H9 (cell line): ENCODE measurements around the gene DUSP10. TPM values are rescaled to one million over a fixed set of nuclear protein-coding genes. Genes with fewer than 3 reads are reported as not detected.

Source experiments
- DNase-seq: peaks from one replicate; pipeline ENCODE4 v3.0.0-alpha.2; 2017
- H2AFZ ChIP-seq: one replicate; pipeline ENCODE4 v1.6.1; 2013; ENCODE audit warnings: mild to moderate bottlenecking, low read length, control low read depth, moderate library complexity
- H2AK5ac ChIP-seq: 2 replicates; pipeline ENCODE4 v1.6.1; 2013; ENCODE audit warnings: low read length, control low read depth, mixed read lengths; ENCODE audit not compliant: insufficient read length
- H2BK120ac ChIP-seq: one replicate; pipeline ENCODE4 v1.6.1; 2013; ENCODE audit warnings: low read depth, mild to moderate bottlenecking, low read length, control low read depth, inconsistent platforms; ENCODE audit not compliant: poor library complexity, severe bottlenecking
- H2BK12ac ChIP-seq: 2 replicates; pipeline ENCODE4 v1.6.1; 2013; ENCODE audit warnings: low read length, control low read depth, mixed read lengths, low read depth; ENCODE audit not compliant: insufficient read length
- H2BK15ac ChIP-seq: 2 replicates; pipeline ENCODE4 v1.6.1; 2013; ENCODE audit warnings: low read depth, low read length, control low read depth
- H2BK20ac ChIP-seq: one replicate; pipeline ENCODE4 v1.6.1; 2013; ENCODE audit warnings: low read depth, mild to moderate bottlenecking, low read length, control low read depth, inconsistent platforms; ENCODE audit not compliant: poor library complexity, severe bottlenecking
- H2BK5ac ChIP-seq: 2 replicates; pipeline ENCODE4 v1.6.1; 2013; ENCODE audit warnings: low read length, control low read depth, mixed read lengths; ENCODE audit not compliant: insufficient read length
- H3K14ac ChIP-seq: 2 replicates; pipeline ENCODE4 v1.6.1; 2013; ENCODE audit warnings: low read length, control low read depth; ENCODE audit not compliant: insufficient read depth
- H3K18ac ChIP-seq: 2 replicates; pipeline ENCODE4 v1.6.1; 2013; ENCODE audit warnings: low read depth, mild to moderate bottlenecking, mixed read lengths, low read length, control low read depth; ENCODE audit not compliant: insufficient read length
- H3K23ac ChIP-seq: 2 replicates; pipeline ENCODE4 v1.6.1; 2013; ENCODE audit warnings: low read length, control low read depth, mixed read lengths, low read depth; ENCODE audit not compliant: insufficient read length
- H3K23me2 ChIP-seq: 2 replicates; pipeline ENCODE4 v1.6.1; 2013; ENCODE audit warnings: low read depth, mild to moderate bottlenecking, mixed read lengths, low read length, control low read depth; ENCODE audit not compliant: insufficient read length, poor library complexity, severe bottlenecking
- H3K27ac ChIP-seq: 2 replicates; pipeline ENCODE4 v1.5.1; 2013; ENCODE audit warnings: low read length, control low read depth, mixed read lengths, low read depth; ENCODE audit not compliant: insufficient read length
- H3K27me3 ChIP-seq: 2 replicates; pipeline ENCODE4 v1.6.1; 2013; ENCODE audit warnings: low read length, control low read depth, inconsistent platforms; ENCODE audit not compliant: insufficient read depth
- H3K4ac ChIP-seq: 2 replicates; pipeline ENCODE4 v1.6.1; 2013; ENCODE audit warnings: low read depth, mild to moderate bottlenecking, control low read depth, inconsistent platforms, low read length, moderate library complexity
- H3K4me1 ChIP-seq: 2 replicates; pipeline ENCODE4 v1.6.1; 2013; ENCODE audit warnings: low read length, control low read depth, inconsistent platforms; ENCODE audit not compliant: insufficient read depth
- H3K4me2 ChIP-seq: 2 replicates; pipeline ENCODE4 v1.6.1; 2013; ENCODE audit warnings: low read length, control low read depth, mixed read lengths; ENCODE audit not compliant: insufficient read length, insufficient read depth
- H3K56ac ChIP-seq: 2 replicates; pipeline ENCODE4 v1.6.1; 2013; ENCODE audit warnings: low read depth, mild to moderate bottlenecking, mixed read lengths, low read length, control low read depth; ENCODE audit not compliant: insufficient read length
- H3K79me1 ChIP-seq: 2 replicates; pipeline ENCODE4 v1.6.1; 2013; ENCODE audit warnings: low read depth, mild to moderate bottlenecking, moderate library complexity, low read length, control low read depth, inconsistent platforms; ENCODE audit not compliant: insufficient read depth, poor library complexity, severe bottlenecking
- H3K79me2 ChIP-seq: 2 replicates; pipeline ENCODE4 v1.6.1; 2013; ENCODE audit warnings: low read length, control low read depth, inconsistent platforms; ENCODE audit not compliant: insufficient read depth
- H3K9ac ChIP-seq: 2 replicates; pipeline ENCODE4 v1.6.1; 2013; ENCODE audit warnings: low read length, control low read depth, mixed read lengths; ENCODE audit not compliant: insufficient read length; ENCODE audit errors: extremely low read depth
- H3K9me3 ChIP-seq: one replicate; pipeline ENCODE4 v1.6.1; 2013; ENCODE audit warnings: low read depth, low read length, inconsistent platforms; ENCODE audit not compliant: control insufficient read depth
- H3T11ph ChIP-seq: one replicate; pipeline ENCODE4 v1.6.1; 2013; ENCODE audit warnings: mild to moderate bottlenecking, low read length, control low read depth, inconsistent platforms
- H4K20me1 ChIP-seq: one replicate; pipeline ENCODE4 v1.6.1; 2013; ENCODE audit not compliant: control insufficient read depth, insufficient read length, insufficient read depth
- H4K5ac ChIP-seq: 2 replicates; pipeline ENCODE4 v1.6.1; 2013; ENCODE audit warnings: low read depth, mild to moderate bottlenecking, mixed read lengths, low read length, control low read depth; ENCODE audit not compliant: insufficient read length
- H4K8ac ChIP-seq: replicated peaks from 2 replicates; pipeline ENCODE4 v1.6.1; 2013; ENCODE audit warnings: low read length, control low read depth, mixed read lengths, low read depth; ENCODE audit not compliant: insufficient read length
- H4K91ac ChIP-seq: 2 replicates; pipeline ENCODE4 v1.6.1; 2013; ENCODE audit warnings: low read depth, mild to moderate bottlenecking, moderate library complexity, mixed read lengths, low read length, control low read depth; ENCODE audit not compliant: insufficient read length
- H3K27ac Mint-ChIP-seq, 3 experiments: 2 replicates in 2 of 3; 3 replicates in 1 of 3; pipeline ENCODE4 v1.8.0; 2020 to 2021; ENCODE audit warnings: mixed read lengths in 3 of 3, mild to moderate bottlenecking in 1 of 3, moderate library complexity in 1 of 3
- H3K27me3 Mint-ChIP-seq: 2 replicates; pipeline ENCODE4 v1.8.0; 2021; ENCODE audit warnings: low read depth, mild to moderate bottlenecking, moderate library complexity, mixed read lengths
- H3K36me3 Mint-ChIP-seq, 3 experiments: 2 replicates in 2 of 3; 3 replicates in 1 of 3; pipeline ENCODE4 v1.8.0; 2020 to 2021; ENCODE audit warnings: low read depth in 3 of 3, mixed read lengths in 3 of 3; ENCODE audit not compliant: insufficient read depth in 1 of 3
- H3K4me1 Mint-ChIP-seq, 2 experiments: 2 replicates each; pipeline ENCODE4 v1.8.0; 2020; ENCODE audit warnings: mixed read lengths in 2 of 2
- H3K4me3 Mint-ChIP-seq, 2 experiments: 2 replicates in 1 of 2; 3 replicates in 1 of 2; pipeline ENCODE4 v1.8.0; 2020 to 2021; ENCODE audit warnings: mild to moderate bottlenecking in 2 of 2, mixed read lengths in 2 of 2, moderate library complexity in 1 of 2
- H3K9me3 Mint-ChIP-seq, 2 experiments: 2 replicates in 1 of 2; 3 replicates in 1 of 2; pipeline ENCODE4 v1.8.0; 2020; ENCODE audit warnings: mild to moderate bottlenecking in 2 of 2, mixed read lengths in 2 of 2, moderate library complexity in 1 of 2
- WGBS: extraction: QIAGEN DNeasy Blood & Tissue Kit; methylation state at CpG from one replicate; pipeline ENCODE4 v1.1.7; 2013; ENCODE audit warnings: missing lambda C conversion rate, low lambda C conversion rate, mixed read lengths; ENCODE audit not compliant: insufficient read length; ENCODE audit errors: extremely low coverage; 5-methylcytosine and 5-hydroxymethylcytosine counted together
- total RNA-seq: library from RNA; stranded (reverse); gene quantifications from 2 replicates; pipeline ENCODE4 v1.2.1, GENCODE V29; 2021
- TF ChIP-seq, protein P1 (sequence below): fragments of 200-600 bp; sonication (generic); conservative IDR thresholded peaks from 3 replicates; pipeline ENCODE4 v1.8.0; 2021; ENCODE audit warnings: antibody characterized with exemption, mild to moderate bottlenecking

DUSP10 gene
- total RNA-seq, 1 experiment from 2014 or later, result 2.0 TPM

DNA sequence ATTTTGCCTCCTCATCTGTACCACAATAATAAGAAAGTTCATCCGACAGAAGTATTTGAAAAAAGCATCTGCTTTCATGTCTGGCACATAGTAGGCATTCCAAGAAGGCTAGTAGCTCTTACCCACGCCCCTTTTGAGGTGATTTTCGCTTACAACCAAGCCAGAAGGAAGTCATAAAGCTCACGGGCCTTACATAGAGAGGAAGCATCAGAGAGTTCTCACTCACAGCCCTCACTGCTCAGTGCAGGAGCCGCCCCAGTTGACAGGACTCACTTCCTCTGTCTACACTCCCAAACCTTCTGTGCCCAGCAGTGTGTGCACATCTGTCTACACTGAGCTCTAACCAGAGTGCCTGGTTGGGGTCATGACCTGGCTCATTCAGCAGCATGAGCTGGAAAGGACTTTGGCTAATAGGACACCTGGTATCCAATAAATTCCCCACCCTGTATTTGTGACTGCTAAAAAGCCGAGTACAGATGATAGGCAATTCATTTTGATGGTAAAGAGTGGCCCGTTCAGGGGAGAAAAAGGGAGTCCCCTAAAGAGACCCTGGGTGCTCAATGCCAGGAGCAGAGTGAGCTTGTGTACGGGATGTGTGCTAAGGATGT, 36.8 kb upstream of the DUSP10 start:
- H4K20me1 ChIP-seq, result no peaks in the 10 kb centered on the region
- no CpG with 5 or more reads among the region's 8 CpGs for WGBS

More for the DNA sequence above, 36.8 kb upstream of the DUSP10 start:
- H3K4me3 Mint-ChIP-seq, result no peak overlapping the region
- no peak overlapping the region for H2AFZ ChIP-seq
- H2BK15ac ChIP-seq, result no peak overlapping the region
- H3K27ac Mint-ChIP-seq, result no peak overlapping the region
- DNase-seq, result no peak
- H3K4me2 ChIP-seq, result no peak overlapping the region
- H2BK120ac ChIP-seq, result no peak overlapping the region
- no peak overlapping the region for H3K23ac ChIP-seq
- H3K9ac ChIP-seq, result no peak overlapping the region
- H3K18ac ChIP-seq, result no peak overlapping the region
- no peaks in the 10 kb centered on the region for H3K79me1 ChIP-seq
- H3K9me3 ChIP-seq, result no peaks in the 10 kb centered on the region
- H3T11ph ChIP-seq, result no peak overlapping the region
- no peak overlapping the region for H2BK5ac ChIP-seq
- H3K9me3 Mint-ChIP-seq, result no peaks in the 10 kb centered on the region
- no peak overlapping the region for H3K27ac ChIP-seq
- peaks cover 14 to 22% of the 10 kb centered on the region in 2 experiments for H3K4me1 Mint-ChIP-seq
- no peak overlapping the region for H3K56ac ChIP-seq
- no peaks in the 10 kb centered on the region for H3K27me3 Mint-ChIP-seq
- H3K23me2 ChIP-seq, result no peaks in the 10 kb centered on the region
- H3K79me2 ChIP-seq, result no peaks in the 10 kb centered on the region
- H3K4me1 ChIP-seq, result no peaks in the 10 kb centered on the region
- no peak overlapping the region for H4K5ac ChIP-seq
- no peak overlapping the region for H2BK20ac ChIP-seq
- H3K36me3 Mint-ChIP-seq, result no peaks in the 10 kb centered on the region; a peak in 1 of 7 replicates
- no peak overlapping the region for H4K91ac ChIP-seq
- no peak overlapping the region for H3K4ac ChIP-seq
- H2BK12ac ChIP-seq, result no peak overlapping the region
- no peak overlapping the region for H2AK5ac ChIP-seq
- H4K8ac ChIP-seq, result no peak overlapping the region
- H3K14ac ChIP-seq, result no peak overlapping the region
- TF ChIP-seq, protein P1, sequence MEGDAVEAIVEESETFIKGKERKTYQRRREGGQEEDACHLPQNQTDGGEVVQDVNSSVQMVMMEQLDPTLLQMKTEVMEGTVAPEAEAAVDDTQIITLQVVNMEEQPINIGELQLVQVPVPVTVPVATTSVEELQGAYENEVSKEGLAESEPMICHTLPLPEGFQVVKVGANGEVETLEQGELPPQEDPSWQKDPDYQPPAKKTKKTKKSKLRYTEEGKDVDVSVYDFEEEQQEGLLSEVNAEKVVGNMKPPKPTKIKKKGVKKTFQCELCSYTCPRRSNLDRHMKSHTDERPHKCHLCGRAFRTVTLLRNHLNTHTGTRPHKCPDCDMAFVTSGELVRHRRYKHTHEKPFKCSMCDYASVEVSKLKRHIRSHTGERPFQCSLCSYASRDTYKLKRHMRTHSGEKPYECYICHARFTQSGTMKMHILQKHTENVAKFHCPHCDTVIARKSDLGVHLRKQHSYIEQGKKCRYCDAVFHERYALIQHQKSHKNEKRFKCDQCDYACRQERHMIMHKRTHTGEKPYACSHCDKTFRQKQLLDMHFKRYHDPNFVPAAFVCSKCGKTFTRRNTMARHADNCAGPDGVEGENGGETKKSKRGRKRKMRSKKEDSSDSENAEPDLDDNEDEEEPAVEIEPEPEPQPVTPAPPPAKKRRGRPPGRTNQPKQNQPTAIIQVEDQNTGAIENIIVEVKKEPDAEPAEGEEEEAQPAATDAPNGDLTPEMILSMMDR, result no peak
- no peaks in the 10 kb centered on the region for H3K27me3 ChIP-seq
